Activated T-helper 1 cell treated with anti-CD3 and anti-CD28 coated beads, Interleukin-2, amount 50 U/mL, for 16 hours (primary cell): Measurements from ENCODE around the gene ACO1.

ENCODE experiments used
- DNase-seq, 2 donors: peaks; one replicate each; pipeline ENCODE4 v3.0.0-alpha.2; 2020; ENCODE audit warnings: low read depth in 1 of 2, low spot score in 1 of 2

Gene ACO1

DNA sequence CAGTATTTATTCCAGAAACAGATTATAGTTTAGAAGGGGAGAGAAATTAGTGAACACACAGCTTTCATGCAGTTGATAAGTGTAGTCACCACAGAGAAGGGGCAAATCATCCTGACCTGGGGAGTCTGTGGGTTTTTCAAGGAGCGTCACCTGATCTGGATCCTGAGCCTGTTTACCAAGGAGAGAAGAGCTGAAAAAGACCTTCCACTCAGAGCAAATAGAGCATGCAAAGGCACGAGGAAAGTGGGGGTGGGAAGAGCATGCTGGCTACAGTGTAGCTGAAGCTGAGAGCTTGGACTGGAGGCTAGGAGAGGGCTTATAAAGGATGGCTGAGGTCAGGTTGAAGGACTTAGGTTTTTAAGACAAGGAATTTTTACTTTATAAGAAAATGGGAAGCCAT, 30.4 kb downstream of the ACO1 start:
- no peak for DNase-seq

DNA sequence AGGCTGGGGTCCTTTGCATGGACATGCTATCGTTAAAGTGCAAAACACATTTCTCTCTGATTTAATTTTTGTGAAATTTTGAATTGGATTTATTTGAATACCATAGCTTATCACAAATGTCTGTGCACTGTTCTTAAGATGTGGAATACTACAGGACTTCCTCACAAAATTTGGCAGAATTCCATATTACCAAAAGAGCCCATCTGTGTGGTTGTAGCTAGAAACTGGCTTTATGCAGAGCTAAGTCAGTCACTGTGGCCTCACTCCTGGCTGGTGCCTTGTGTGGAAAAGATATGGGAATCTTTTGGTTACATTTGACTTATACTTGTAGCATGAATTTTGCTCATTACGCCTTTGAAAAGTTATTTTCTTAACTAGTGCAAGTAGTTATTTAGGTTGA, 35.5 kb downstream of the ACO1 start:
- no peak for DNase-seq

DNA sequence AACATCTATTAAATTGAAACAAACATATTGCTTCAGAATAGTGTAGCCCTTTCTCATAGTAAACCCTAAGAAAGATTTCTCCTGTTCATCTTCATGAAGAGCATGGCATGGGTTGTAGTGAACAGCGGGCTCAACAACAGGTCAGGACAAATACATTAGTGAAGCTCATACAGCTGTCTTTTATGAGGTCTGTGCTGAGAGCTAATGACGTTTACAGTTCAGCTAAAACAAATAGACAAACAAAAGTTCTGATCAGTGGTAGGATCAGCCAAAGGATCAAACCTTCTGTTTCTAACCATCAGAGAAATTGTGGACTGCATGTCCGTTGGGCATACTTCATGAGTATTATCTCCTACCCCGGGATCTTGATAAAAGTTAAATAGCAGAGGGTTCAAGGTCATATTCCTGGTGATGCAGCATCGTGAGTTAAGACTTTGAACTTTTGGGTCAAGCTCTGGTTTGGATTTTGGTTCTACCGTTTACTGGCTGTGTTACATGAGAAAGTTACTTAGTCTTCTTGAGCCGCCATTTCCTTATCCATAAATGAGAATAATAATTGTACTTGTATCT, 37.9 kb downstream of the ACO1 start:
- no peak for DNase-seq

DNA sequence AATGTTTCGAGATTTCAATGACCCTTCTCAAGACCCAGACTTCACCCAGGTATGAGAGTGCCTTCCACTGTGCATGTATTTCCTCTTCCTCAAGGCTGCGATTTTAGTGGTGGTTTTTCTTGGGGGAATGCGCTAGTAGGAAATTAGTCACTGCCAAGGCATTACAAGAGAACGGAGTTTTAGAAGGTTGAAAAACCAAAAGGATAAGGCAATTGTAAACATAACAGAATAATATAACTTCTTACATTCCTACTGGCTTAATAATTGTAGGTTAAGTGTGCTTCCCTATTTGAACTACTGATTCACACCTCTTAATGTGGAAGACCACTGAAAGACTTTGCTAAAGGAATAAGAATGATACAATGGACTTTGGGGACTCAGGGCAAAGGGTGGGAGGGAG, 38.9 kb downstream of the ACO1 start:
- DNase-seq: no peak

DNA sequence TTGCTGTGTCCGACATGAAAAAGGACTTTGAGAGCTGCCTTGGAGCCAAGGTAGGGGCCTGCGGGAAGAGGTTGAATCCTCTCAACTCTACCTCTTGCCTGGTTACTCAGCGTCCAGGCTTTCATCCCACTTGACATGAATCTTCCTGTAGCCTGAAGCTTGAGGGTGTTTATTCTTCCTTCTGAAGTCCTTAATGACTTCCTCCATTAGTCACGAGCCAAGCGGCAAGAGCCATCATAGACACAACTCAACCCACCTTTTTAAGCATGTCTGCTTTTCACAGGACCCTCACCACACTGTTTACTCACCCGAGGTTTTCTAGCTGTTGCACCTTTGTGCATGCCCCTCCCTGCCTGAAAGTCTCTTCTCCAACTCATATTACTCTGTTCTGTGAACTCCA, 40.2 kb downstream of the ACO1 start:
- DNase-seq: no peak

DNA sequence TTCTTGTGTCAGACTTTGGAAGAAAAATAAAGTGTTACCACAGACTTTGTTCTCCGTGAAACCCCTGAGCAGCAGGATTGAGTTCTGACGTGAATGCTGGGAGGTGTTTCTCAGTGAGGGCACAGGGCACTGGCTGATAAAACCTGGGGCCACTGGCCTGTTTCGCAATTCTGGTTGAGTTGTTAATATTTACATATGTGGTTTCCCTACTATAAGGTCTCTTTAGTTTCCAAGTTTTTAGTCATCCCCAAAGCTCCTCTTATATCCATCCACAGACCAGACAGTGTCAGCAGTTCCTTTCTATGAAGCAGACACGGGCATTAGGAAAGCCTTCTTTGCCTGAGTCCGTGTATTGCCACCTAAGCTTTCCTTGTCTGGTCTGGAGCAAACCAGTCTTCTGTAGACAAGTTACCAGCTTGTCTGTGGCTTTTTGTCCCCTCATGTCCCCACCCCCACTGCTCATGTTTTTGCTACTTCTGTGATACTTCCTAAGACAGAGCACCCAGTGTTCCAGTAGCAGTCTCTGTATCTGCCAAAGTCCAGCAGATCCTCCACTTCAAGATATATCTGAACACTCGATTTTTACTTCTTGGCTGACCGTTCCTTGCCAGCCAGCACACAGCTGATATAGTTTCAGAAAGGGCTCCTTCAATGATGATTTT, 42.0 kb downstream of the ACO1 start:
- no peak for DNase-seq

DNA sequence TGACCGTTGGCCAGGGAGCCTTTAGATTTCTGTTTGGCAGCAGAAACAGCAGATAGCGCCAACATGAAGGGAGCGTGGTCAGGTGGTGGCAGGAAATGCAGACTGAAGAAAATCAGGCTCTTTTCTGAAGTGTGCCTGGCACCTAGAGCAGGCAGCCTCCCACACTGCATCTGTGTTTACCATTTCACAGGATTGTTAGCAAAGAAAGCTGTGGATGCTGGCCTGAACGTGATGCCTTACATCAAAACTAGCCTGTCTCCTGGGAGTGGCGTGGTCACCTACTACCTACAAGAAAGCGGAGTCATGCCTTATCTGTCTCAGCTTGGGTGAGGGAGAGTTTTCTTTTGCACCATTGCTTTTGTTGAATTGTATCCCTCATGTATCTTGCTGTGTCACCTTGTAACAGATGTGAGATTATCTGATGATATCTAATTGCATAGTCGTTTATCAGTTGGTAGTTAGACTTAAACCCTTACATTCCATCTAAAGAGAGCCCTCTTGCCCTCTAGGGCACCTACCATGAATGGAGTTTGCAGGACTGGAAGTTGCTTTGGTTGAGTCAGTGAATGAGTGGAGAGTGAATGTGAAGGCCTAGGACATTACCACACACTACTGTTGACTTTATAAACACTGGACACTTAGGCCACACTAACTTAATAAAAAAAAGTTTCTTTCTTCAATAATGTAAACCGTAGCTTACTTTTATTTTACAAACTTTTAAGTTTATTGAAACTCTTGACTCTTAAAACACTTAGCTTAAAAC, 42.8 kb downstream of the ACO1 start:
- no peak for DNase-seq

DNA sequence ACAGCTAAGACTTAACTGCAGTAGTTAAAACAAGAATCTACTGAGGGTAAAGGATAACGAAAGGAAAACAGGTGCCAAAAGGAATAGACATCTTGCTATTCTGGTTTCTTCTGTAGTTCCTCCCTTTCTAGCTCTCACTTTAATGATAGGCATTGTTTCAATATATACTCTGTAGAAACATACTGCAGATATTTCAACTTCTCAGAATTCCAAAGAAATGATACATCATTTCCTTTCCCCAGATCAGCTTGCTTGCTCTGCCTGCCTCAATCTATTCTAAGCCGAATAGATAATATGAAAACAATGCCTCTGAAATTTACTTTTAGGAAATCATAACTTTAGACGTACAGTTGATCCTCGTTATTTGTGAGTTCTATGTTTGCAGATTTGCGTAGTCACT, 46.3 kb downstream of the ACO1 start:
- DNase-seq: no peak

DNA sequence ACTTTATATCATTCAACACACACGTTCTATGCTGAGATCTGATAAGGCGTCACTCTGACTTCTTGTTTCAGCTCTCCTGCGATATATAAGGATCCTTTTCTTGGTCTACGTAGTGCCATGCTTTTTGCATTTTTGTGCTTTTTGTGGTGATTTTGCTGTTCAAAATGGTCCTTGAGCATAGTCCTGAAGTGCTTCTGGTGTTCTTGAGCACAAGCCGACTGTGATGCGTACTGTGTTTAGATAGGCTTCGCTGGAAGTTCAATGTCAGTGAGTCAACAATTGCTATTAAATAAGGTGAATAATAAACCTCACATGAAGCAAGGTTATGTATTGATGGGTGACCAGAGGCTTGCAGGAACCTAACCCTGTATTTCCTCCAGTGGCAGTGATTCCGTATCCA, 46.8 kb downstream of the ACO1 start:
- no peak for DNase-seq

DNA sequence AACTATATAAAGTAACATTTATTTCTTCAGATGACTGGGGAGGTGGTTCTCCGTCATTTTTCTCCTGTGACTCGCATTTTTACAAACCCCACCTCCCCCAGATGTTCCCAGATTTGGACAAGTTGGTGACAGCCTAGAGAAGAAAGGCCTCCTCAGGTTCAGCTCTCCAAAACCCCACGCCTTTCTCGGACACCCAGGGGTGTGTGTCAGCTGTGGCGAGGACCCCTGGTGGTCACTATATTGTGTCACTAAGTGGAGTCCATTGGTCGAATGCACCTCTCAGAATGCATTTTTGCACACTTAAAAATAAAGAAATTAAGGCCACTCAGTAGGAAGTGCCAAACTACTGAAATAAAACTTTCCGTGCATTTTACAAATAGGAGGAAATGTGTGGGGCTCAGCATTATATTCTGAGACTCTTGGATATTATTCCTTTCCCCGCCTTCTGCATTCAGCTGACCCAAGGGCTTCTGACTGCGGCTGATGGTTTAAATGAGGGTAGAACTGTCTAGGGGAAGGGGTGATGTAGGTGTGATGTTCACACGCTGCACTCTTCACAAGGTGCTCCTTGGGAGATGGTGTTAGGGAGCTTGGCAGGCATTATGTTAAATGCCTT, 47.6 kb downstream of the ACO1 start:
- peak in 1 of 2 donors; percentile 12 for DNase-seq

DNA sequence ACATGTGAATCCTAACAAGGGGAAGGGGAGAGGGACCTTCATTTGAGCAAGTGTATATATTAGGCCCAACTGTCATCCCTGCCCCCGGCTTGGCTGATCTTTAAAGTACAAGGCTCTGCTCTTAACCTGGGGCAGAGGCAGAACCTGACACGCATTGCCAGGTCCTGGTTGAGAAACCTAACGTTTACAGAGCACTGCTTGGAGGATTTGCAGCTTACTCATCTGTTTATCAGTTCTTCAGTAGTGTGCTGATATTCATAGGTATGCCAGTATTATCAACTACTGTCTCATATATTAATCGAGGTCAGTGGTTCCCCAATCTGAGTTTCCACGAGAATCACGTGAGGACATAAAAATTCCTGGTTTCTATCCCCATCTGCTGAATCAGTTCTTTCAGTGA, 50.4 kb downstream of the ACO1 start:
- DNase-seq: no peak

DNA sequence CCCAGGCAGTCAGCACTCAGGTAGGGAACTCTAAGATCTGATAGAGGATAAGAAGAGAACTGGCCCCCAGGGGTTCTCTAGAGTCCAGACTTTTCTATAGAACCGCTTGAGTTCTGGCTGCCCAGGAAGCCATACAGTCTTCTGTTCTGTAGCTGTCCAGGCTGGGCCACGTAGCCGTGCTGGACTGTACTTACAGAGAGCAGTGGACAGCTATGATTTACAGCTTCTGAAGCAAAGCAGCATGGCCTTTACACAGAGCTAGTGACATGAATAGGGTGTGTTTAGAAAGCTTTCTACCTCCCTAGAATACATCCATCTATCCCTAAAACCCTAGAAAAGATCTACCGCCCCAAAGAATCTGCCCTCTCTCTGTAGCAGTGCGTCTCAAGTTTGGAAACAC, 57.2 kb downstream of the ACO1 start:
- no peak for DNase-seq

DNA sequence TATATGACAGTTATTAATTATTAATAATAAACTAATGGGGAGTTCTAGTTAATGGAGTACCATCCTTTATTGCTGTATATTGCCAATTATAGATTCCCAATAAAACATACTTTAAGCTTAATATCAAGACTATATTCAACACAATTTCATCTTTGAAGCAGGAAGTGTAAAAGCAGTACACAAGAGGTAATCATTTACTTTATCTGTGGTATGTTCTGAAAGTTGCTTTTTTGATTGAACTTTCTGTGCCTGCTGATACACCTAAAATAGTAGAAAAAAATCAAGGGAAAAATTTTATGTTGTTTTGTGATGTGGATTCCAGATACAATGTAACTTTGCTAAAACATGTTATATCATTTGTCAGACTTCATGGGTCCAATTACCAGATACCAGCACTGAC, 58.0 kb downstream of the ACO1 start:
- no peak for DNase-seq

DNA sequence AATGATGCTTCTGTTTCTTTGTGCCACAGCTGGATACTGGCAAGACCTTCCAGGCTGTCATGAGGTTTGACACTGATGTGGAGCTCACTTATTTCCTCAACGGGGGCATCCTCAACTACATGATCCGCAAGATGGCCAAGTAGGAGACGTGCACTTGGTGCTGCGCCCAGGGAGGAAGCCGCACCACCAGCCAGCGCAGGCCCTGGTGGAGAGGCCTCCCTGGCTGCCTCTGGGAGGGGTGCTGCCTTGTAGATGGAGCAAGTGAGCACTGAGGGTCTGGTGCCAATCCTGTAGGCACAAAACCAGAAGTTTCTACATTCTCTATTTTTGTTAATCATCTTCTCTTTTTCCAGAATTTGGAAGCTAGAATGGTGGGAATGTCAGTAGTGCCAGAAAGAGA, 65.5 kb downstream of the ACO1 start:
- no peak for DNase-seq

DNA sequence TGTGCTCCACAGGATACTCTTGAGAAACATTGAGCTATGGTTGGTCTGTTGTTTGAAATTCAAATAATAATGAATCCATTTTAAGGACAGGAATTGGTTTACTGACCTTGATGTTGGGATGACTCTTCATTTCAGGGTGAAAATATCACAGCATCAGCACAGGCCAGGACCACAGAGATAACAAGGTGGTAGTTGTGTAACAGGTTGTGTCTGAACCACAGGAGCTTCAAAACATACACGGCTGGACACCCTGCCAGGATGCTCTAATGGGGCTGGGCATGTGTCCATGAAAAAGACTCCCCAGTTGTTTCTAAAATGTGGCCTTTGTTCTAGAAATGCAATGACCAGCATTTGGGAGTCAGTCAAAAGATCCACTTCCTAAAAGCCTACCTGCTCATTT, 69.8 kb downstream of the ACO1 start:
- no peak for DNase-seq

DNA sequence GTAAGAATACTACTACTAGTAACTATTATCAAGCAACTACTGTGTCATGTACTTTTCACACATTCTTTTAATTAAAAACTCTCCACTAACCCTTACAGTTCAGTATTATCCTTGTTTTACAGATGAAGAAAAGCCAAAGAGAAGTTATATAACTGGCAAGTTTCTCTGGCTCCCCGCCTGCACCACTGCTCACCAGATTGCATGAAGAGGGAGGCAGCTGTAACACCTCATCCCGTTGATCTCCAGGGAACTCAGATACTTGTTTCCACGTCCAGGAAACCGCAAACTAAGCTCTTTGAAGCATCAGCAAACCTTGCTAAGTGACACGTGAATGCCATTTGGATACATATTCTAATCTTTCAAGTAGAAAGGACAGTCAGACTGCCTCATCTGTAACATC, 71.3 kb downstream of the ACO1 start:
- no peak for DNase-seq

DNA sequence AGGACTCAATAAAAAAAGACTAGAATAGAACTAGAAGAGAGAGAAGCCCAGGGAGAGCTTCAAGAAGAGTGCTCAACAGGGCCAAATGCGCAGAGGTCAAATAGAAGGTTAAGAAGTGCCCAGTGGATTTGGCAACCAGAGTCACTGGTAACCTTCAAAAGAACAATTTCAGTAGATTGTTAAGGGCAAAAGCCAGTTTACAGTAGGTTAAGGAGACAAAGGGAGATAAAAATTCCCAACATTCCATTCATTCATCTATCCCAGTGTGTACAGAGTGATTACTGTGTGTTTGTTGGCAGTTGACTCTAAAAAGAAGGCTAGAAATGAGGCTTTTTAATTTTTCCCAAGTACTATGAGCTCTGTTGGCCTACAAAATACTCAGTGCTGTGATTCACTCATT, 72.1 kb downstream of the ACO1 start:
- DNase-seq: no peak

DNA sequence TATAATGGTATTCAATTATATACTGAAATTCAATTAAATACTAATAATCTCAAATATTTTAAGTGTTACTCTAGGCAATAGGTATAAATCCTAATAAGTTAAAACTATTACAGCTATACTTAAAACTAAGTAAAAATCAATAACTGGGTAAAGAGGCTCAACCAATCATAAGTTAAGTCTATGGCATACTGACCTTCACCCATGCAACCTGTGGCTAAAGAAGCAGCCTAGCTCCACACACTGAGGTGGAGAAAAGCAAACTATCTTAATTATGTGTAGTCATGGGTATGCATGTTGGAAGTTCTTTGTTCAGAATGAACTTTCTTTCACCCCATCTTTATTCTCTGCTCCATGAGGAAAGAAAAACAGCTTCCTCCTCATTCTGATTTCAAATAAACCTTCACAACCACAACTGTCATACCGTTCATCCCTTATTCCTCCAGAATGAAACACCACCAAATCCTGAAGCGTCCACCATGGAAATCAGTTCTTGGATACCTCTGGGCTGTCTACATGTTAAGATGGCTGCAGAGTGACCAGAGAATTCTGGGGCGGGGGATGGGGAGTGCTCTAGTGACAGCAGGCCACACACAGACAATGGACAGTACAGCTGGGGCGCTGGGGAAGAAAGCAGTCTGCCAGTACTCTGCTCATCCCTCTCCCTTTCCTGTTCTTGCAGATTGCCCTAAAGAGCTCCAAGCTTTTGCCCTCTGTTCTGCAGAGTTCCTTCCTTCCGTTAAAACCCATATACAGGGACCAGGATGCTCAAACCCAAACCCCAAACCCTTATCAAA, 79.3 kb downstream of the ACO1 start:
- DNase-seq: no peak

DNA sequence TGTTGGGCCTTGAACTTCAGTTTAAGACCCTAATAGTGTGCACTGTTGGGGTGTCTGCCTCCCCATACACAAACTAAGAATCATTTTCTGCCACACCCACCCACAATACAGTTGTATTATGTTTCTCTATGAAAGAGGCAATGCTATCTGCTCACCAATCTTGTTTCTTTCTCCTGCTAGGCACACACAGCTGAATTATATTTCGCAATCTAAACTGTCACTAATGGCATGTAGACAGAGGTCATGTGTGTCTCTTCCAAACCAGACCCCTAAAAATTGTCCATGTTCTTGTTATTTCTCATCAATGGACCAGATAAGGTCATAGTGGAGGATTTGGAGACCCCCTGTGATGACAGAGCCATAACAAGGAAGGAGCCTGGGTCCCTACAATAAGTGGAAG, 84.3 kb downstream of the ACO1 start:
- no peak for DNase-seq

DNA sequence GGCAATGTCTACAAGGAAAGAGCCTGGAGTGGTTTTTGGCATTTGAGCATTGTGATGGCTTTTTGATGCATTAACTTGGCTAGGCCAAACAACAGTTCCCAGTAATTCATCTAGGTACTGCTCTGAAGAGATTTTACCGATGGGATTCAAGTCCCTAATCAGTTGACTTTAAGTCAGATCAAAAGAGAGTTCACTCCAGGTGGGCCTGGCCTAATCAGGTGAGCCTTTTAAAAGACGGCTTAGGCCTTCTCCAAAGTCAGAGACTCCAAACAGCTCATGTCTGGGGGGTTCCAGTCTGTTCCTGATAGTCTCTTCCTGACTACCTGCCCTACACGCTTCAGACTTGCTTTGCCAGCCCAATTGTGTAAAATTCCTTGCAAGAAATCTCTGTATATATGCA, 87.9 kb downstream of the ACO1 start:
- DNase-seq: no peak

DNA sequence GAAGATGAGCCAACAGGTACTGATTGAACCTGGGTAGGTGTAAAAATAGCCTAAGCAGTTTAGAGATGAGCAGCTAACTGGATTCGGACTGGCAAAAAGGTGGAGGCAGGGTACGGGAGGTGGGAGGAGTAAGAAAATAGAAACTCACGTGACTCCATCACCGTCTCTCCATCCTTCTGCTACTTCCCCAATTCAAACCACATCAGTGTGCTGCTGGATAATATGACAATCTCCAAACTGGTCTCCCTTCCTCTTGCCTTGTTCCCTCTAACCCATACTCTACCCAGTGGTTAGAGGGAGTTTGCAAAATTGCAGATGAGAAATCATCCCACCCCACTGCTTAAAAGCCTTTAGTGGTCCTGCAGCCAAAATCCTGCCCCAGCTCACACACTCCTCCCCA, 98.9 kb downstream of the ACO1 start:
- DNase-seq: no peak
